K562 (cell line): ENCODE data around the gene IGFBP7. TPM values are rescaled to one million over a fixed set of nuclear protein-coding genes. Genes with fewer than 3 reads are reported as not detected.

ENCODE experiments used
- ATF7 ChIP-seq: fragments of 450-650 bp; IDR thresholded peaks from 2 replicates; pipeline ENCODE4 v1.7.1; 2014; ENCODE audit warnings: mild to moderate bottlenecking, moderate library complexity
- CEBPG ChIP-seq, 3 experiments: fragments of 200-800 bp in 1 of 3; sonication (Bioruptor generic) in 1 of 3; sonication (generic) in 1 of 3; formaldehyde crosslinking in 1 of 3; IDR thresholded peaks in 2 of 3; conservative IDR thresholded peaks in 1 of 3; 2 replicates each; pipeline versions ENCODE4 v1.6.1 to v1.8.0; 2016 to 2022; ENCODE audit warnings: missing compliant biosample characterization in 2 of 3, missing genetic modification characterization in 2 of 3, mild to moderate bottlenecking in 1 of 3, missing genetic modification reagents in 1 of 3
- EGR1 ChIP-seq: fragments of 450-650 bp; conservative IDR thresholded peaks from 2 replicates; pipeline ENCODE4 v1.6.1; 2017; ENCODE audit warnings: mild to moderate bottlenecking
- EP400 ChIP-seq: fragments of 450-650 bp; IDR thresholded peaks from 2 replicates; pipeline ENCODE4 v1.6.1; 2017; ENCODE audit warnings: antibody characterized with exemption, mild to moderate bottlenecking, moderate library complexity
- L3MBTL2 ChIP-seq: fragments of 450-650 bp; IDR thresholded peaks from 2 replicates; pipeline ENCODE4 v1.6.1; 2016; ENCODE audit warnings: mild to moderate bottlenecking, moderate library complexity
- MGA ChIP-seq: fragments of 450-650 bp; IDR thresholded peaks from 2 replicates; pipeline ENCODE4 v1.6.1; 2016; ENCODE audit warnings: mild to moderate bottlenecking, moderate library complexity
- POLR2G ChIP-seq: fragments of 200-400 bp; formaldehyde crosslinking; IDR thresholded peaks from 2 replicates; pipeline ENCODE4 v1.6.1; 2017; ENCODE audit warnings: low read depth, mild to moderate bottlenecking, antibody characterized with exemption, low read length, moderate library complexity
- SMAD4 ChIP-seq: fragments of 250-450 bp; sonication (Bioruptor Pico); conservative IDR thresholded peaks from 2 replicates; pipeline ENCODE4 v1.8.0; 2021; ENCODE audit warnings: inconsistent platforms, mild to moderate bottlenecking, moderate library complexity
- ZNF589 ChIP-seq: fragments of 200-800 bp; sonication (Bioruptor generic); IDR thresholded peaks from 2 replicates; pipeline ENCODE4 v1.6.1; 2016; ENCODE audit warnings: low read depth, missing genetic modification characterization, missing compliant biosample characterization
- polyA plus RNA-seq, 8 experiments: library from polyadenylated mRNA; depleted of rRNA in 4 of 8; stranded (reverse) in 5 of 8; unstranded in 3 of 8; fragments of >200 nt; fragmentation: Nextera tagmentation in 2 of 8; fragmentation: Illumina TruSeq in 1 of 8; extraction: Ambion mirVana in 2 of 8; extraction: Trizol in 1 of 8; gene quantifications; 2 replicates each; pipeline versions ENCODE4 v1.2.1 to v1.2.3, GENCODE V29; 2011 to 2014; ENCODE audit warnings: inconsistent platforms in 1 of 8, missing spikeins in 1 of 8
- total RNA-seq, 7 experiments: library from RNA; depleted of rRNA in 6 of 7; stranded (reverse); fragments of >200 nt in 6 of 7; fragmentation: Illumina TruSeq in 2 of 7; extraction: Trizol in 2 of 7; gene quantifications; 2 replicates each; pipeline versions ENCODE4 v1.2.1 to v1.2.3, GENCODE V29; 2011 to 2021; ENCODE audit warnings: low replicate concordance in 1 of 7
- TF ChIP-seq, protein P1 (sequence below), 2 experiments: fragments of 450-650 bp in 1 of 2; sonication (generic) in 1 of 2; formaldehyde crosslinking in 1 of 2; IDR thresholded peaks in 1 of 2; conservative IDR thresholded peaks in 1 of 2; 2 replicates each; pipeline versions ENCODE4 v1.6.1 to v1.8.1; 2016 to 2023; ENCODE audit warnings: mild to moderate bottlenecking in 2 of 2, moderate library complexity in 2 of 2, inconsistent platforms in 1 of 2, missing genetic modification reagents in 1 of 2
- TF ChIP-seq, protein P2 (sequence below): fragments of 200-800 bp; sonication (Bioruptor generic); IDR thresholded peaks from 2 replicates; pipeline ENCODE4 v1.6.1; 2017; ENCODE audit warnings: missing genetic modification characterization, missing compliant biosample characterization

The IGFBP7 gene
- total and polyA plus RNA-seq, 9 of the 15 experiments (the other 6 are each of a cell fraction or from before 2014, with no cell fraction given) = 0.27 to 0.49 (median 0.29) TPM; not detected in 6

DNA sequence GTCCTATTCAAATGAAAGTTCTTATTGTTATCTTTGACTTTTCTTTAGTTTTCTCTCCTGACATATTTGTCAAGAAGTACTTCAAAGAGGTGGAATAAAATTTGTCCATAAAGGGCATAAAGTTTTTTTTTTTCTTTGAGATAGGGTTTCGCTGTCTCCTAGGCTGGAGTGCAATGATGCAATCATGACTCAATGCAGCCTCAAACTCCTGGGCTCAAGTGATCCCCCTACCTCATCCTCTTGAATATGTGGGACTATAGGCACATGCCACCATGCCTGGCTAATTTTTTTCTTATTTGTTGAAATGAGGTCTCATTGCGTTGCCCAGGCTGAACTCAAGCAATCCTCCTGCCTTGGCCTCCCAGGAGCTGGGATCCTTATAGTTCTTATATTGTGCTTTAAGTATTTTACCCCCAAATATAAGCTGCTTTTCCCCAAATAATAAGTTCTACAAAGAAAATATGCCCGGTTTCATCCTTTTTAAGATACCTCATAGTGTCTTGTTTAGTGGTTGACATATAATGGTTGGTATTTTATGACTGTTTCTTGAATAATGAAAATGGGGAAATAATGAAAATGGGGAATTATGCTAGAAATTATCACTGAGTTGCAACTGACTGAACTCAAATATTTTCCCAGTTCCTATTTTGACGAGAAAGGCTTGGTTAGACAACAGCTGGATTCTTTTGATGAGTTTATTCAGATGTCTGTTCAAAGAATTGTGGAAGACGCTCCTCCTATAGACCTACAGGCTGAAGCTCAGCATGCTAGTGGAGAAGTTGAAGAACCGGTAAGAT lies 119.9 kb downstream of the IGFBP7 start (continued):
- TF ChIP-seq, protein P1, sequence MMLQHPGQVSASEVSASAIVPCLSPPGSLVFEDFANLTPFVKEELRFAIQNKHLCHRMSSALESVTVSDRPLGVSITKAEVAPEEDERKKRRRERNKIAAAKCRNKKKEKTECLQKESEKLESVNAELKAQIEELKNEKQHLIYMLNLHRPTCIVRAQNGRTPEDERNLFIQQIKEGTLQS (IDR thresholded peaks at IDR 0.05) = peak; percentile 96
- TF ChIP-seq, protein P1 (CRISPR knock-in tag; conservative IDR thresholded peaks at IDR 0.05) = no peak
- TF ChIP-seq SMAD4 (CRISPR knock-in tag) (peak; percentile 84), MGA (peak; percentile 24; the same call in 1 of the 2 replicates), L3MBTL2 (peak; percentile 67), CEBPG (CRISPR knock-in tag; IDR thresholded peaks at IDR 0.05) (peak; percentile 89), CEBPG (tag; conservative IDR thresholded peaks at IDR 0.05 in 1 of 2, IDR thresholded peaks at IDR 0.05 in 1 of 2) (peak; percentile 90 to 96), EP400 (peak; percentile 42; the same call in 1 of the 2 replicates), ZNF589 (peak; percentile 78), EGR1 (no peak), POLR2G (no peak), ATF7 (peak; percentile 85)
- TF ChIP-seq, protein P2, sequence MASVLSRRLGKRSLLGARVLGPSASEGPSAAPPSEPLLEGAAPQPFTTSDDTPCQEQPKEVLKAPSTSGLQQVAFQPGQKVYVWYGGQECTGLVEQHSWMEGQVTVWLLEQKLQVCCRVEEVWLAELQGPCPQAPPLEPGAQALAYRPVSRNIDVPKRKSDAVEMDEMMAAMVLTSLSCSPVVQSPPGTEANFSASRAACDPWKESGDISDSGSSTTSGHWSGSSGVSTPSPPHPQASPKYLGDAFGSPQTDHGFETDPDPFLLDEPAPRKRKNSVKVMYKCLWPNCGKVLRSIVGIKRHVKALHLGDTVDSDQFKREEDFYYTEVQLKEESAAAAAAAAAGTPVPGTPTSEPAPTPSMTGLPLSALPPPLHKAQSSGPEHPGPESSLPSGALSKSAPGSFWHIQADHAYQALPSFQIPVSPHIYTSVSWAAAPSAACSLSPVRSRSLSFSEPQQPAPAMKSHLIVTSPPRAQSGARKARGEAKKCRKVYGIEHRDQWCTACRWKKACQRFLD = peak; percentile 33; the same call in 1 of the 2 replicates
